H9 (cell line): ENCODE data around the gene PDHX. TPM values are rescaled to one million over a fixed set of nuclear protein-coding genes. Genes with fewer than 3 reads are reported as not detected.

ENCODE experiments used
- DNase-seq: peaks from one replicate; pipeline ENCODE4 v3.0.0-alpha.2; 2017
- H2AFZ ChIP-seq: one replicate; pipeline ENCODE4 v1.6.1; 2013; ENCODE audit warnings: mild to moderate bottlenecking, low read length, control low read depth, moderate library complexity
- H2AK5ac ChIP-seq: 2 replicates; pipeline ENCODE4 v1.6.1; 2013; ENCODE audit warnings: low read length, control low read depth, mixed read lengths; ENCODE audit not compliant: insufficient read length
- H2BK120ac ChIP-seq: one replicate; pipeline ENCODE4 v1.6.1; 2013; ENCODE audit warnings: low read depth, mild to moderate bottlenecking, low read length, control low read depth, inconsistent platforms; ENCODE audit not compliant: poor library complexity, severe bottlenecking
- H2BK12ac ChIP-seq: 2 replicates; pipeline ENCODE4 v1.6.1; 2013; ENCODE audit warnings: low read length, control low read depth, mixed read lengths, low read depth; ENCODE audit not compliant: insufficient read length
- H2BK15ac ChIP-seq: 2 replicates; pipeline ENCODE4 v1.6.1; 2013; ENCODE audit warnings: low read depth, low read length, control low read depth
- H2BK20ac ChIP-seq: one replicate; pipeline ENCODE4 v1.6.1; 2013; ENCODE audit warnings: low read depth, mild to moderate bottlenecking, low read length, control low read depth, inconsistent platforms; ENCODE audit not compliant: poor library complexity, severe bottlenecking
- H2BK5ac ChIP-seq: 2 replicates; pipeline ENCODE4 v1.6.1; 2013; ENCODE audit warnings: low read length, control low read depth, mixed read lengths; ENCODE audit not compliant: insufficient read length
- H3K14ac ChIP-seq: 2 replicates; pipeline ENCODE4 v1.6.1; 2013; ENCODE audit warnings: low read length, control low read depth; ENCODE audit not compliant: insufficient read depth
- H3K18ac ChIP-seq: 2 replicates; pipeline ENCODE4 v1.6.1; 2013; ENCODE audit warnings: low read depth, mild to moderate bottlenecking, mixed read lengths, low read length, control low read depth; ENCODE audit not compliant: insufficient read length
- H3K23ac ChIP-seq: 2 replicates; pipeline ENCODE4 v1.6.1; 2013; ENCODE audit warnings: low read length, control low read depth, mixed read lengths, low read depth; ENCODE audit not compliant: insufficient read length
- H3K23me2 ChIP-seq: 2 replicates; pipeline ENCODE4 v1.6.1; 2013; ENCODE audit warnings: low read depth, mild to moderate bottlenecking, mixed read lengths, low read length, control low read depth; ENCODE audit not compliant: insufficient read length, poor library complexity, severe bottlenecking
- H3K27ac ChIP-seq: 2 replicates; pipeline ENCODE4 v1.5.1; 2013; ENCODE audit warnings: low read length, control low read depth, mixed read lengths, low read depth; ENCODE audit not compliant: insufficient read length
- H3K27me3 ChIP-seq: 2 replicates; pipeline ENCODE4 v1.6.1; 2013; ENCODE audit warnings: low read length, control low read depth, inconsistent platforms; ENCODE audit not compliant: insufficient read depth
- H3K4ac ChIP-seq: 2 replicates; pipeline ENCODE4 v1.6.1; 2013; ENCODE audit warnings: low read depth, mild to moderate bottlenecking, control low read depth, inconsistent platforms, low read length, moderate library complexity
- H3K4me1 ChIP-seq: 2 replicates; pipeline ENCODE4 v1.6.1; 2013; ENCODE audit warnings: low read length, control low read depth, inconsistent platforms; ENCODE audit not compliant: insufficient read depth
- H3K4me2 ChIP-seq: 2 replicates; pipeline ENCODE4 v1.6.1; 2013; ENCODE audit warnings: low read length, control low read depth, mixed read lengths; ENCODE audit not compliant: insufficient read length, insufficient read depth
- H3K56ac ChIP-seq: 2 replicates; pipeline ENCODE4 v1.6.1; 2013; ENCODE audit warnings: low read depth, mild to moderate bottlenecking, mixed read lengths, low read length, control low read depth; ENCODE audit not compliant: insufficient read length
- H3K79me1 ChIP-seq: 2 replicates; pipeline ENCODE4 v1.6.1; 2013; ENCODE audit warnings: low read depth, mild to moderate bottlenecking, moderate library complexity, low read length, control low read depth, inconsistent platforms; ENCODE audit not compliant: insufficient read depth, poor library complexity, severe bottlenecking
- H3K79me2 ChIP-seq: 2 replicates; pipeline ENCODE4 v1.6.1; 2013; ENCODE audit warnings: low read length, control low read depth, inconsistent platforms; ENCODE audit not compliant: insufficient read depth
- H3K9ac ChIP-seq: 2 replicates; pipeline ENCODE4 v1.6.1; 2013; ENCODE audit warnings: low read length, control low read depth, mixed read lengths; ENCODE audit not compliant: insufficient read length; ENCODE audit errors: extremely low read depth
- H3K9me3 ChIP-seq: one replicate; pipeline ENCODE4 v1.6.1; 2013; ENCODE audit warnings: low read depth, low read length, inconsistent platforms; ENCODE audit not compliant: control insufficient read depth
- H3T11ph ChIP-seq: one replicate; pipeline ENCODE4 v1.6.1; 2013; ENCODE audit warnings: mild to moderate bottlenecking, low read length, control low read depth, inconsistent platforms
- H4K20me1 ChIP-seq: one replicate; pipeline ENCODE4 v1.6.1; 2013; ENCODE audit not compliant: control insufficient read depth, insufficient read length, insufficient read depth
- H4K5ac ChIP-seq: 2 replicates; pipeline ENCODE4 v1.6.1; 2013; ENCODE audit warnings: low read depth, mild to moderate bottlenecking, mixed read lengths, low read length, control low read depth; ENCODE audit not compliant: insufficient read length
- H4K8ac ChIP-seq: replicated peaks from 2 replicates; pipeline ENCODE4 v1.6.1; 2013; ENCODE audit warnings: low read length, control low read depth, mixed read lengths, low read depth; ENCODE audit not compliant: insufficient read length
- H4K91ac ChIP-seq: 2 replicates; pipeline ENCODE4 v1.6.1; 2013; ENCODE audit warnings: low read depth, mild to moderate bottlenecking, moderate library complexity, mixed read lengths, low read length, control low read depth; ENCODE audit not compliant: insufficient read length
- H3K27ac Mint-ChIP-seq, 3 experiments: 2 replicates in 2 of 3; 3 replicates in 1 of 3; pipeline ENCODE4 v1.8.0; 2020 to 2021; ENCODE audit warnings: mixed read lengths in 3 of 3, mild to moderate bottlenecking in 1 of 3, moderate library complexity in 1 of 3
- H3K27me3 Mint-ChIP-seq: 2 replicates; pipeline ENCODE4 v1.8.0; 2021; ENCODE audit warnings: low read depth, mild to moderate bottlenecking, moderate library complexity, mixed read lengths
- H3K36me3 Mint-ChIP-seq, 3 experiments: 2 replicates in 2 of 3; 3 replicates in 1 of 3; pipeline ENCODE4 v1.8.0; 2020 to 2021; ENCODE audit warnings: low read depth in 3 of 3, mixed read lengths in 3 of 3; ENCODE audit not compliant: insufficient read depth in 1 of 3
- H3K4me1 Mint-ChIP-seq, 2 experiments: 2 replicates each; pipeline ENCODE4 v1.8.0; 2020; ENCODE audit warnings: mixed read lengths in 2 of 2
- H3K4me3 Mint-ChIP-seq, 2 experiments: 2 replicates in 1 of 2; 3 replicates in 1 of 2; pipeline ENCODE4 v1.8.0; 2020 to 2021; ENCODE audit warnings: mild to moderate bottlenecking in 2 of 2, mixed read lengths in 2 of 2, moderate library complexity in 1 of 2
- H3K9me3 Mint-ChIP-seq, 2 experiments: 2 replicates in 1 of 2; 3 replicates in 1 of 2; pipeline ENCODE4 v1.8.0; 2020; ENCODE audit warnings: mild to moderate bottlenecking in 2 of 2, mixed read lengths in 2 of 2, moderate library complexity in 1 of 2
- CTCF ChIP-seq: fragments of 200-600 bp; sonication (generic); conservative IDR thresholded peaks from 3 replicates; pipeline ENCODE4 v1.8.0; 2021; ENCODE audit warnings: antibody characterized with exemption, mild to moderate bottlenecking
- total RNA-seq: library from RNA; stranded (reverse); gene quantifications from 2 replicates; pipeline ENCODE4 v1.2.1, GENCODE V29; 2021

Gene PDHX
- total RNA-seq, 1 experiment from 2014 or later: 40.1 TPM

DNA sequence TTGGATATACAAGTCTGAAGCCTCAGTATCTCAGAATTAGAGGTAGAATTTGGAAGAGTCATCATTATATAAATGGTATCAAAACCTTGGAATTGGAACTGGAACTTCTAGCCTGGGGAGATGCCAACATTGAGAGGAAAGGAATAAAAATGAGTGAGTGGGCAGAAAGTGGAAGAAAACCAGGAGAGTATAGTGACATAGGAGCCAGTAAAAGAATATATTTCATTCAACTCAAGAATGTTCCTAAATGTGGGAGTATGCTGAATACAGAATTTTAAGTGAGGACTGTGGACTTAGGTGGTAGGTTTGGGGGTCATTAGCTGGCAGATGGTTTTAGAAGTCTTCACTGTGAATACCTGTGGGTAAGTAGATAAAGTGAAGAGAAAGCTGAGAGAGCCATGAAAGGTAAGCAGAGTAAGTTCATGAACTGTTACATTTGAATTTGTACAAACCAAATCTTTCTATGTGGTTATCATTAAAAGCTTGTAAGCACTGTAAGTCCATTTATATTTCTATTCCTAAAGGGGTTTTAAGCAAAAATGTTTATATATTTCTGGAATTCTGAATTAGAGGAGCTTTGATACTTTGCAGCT is 60.2 kb downstream of the PDHX start:
- Mint-ChIP-seq H3K27ac (no peak overlapping the region; a peak in 1 of 7 replicates), H3K4me1 (peaks cover 12 to 19% of the 10 kb centered on the region in 2 experiments)

More for the DNA sequence above, 60.2 kb downstream of the PDHX start:
- no peak overlapping the region for H3T11ph ChIP-seq
- no peak for TF ChIP-seq CTCF
- H3K4me1 ChIP-seq: no peaks in the 10 kb centered on the region
- H2AFZ ChIP-seq: no peak overlapping the region
- H4K91ac ChIP-seq: no peak overlapping the region
- no peak overlapping the region for H3K18ac ChIP-seq
- peaks cover 16 to 35% (median 34%) of the 10 kb centered on the region in 3 experiments for H3K36me3 Mint-ChIP-seq
- no peak overlapping the region for H2BK15ac ChIP-seq
- no peak overlapping the region for H3K14ac ChIP-seq
- no peak overlapping the region for H4K5ac ChIP-seq
- H2BK12ac ChIP-seq: no peak overlapping the region
- H4K20me1 ChIP-seq: no peaks in the 10 kb centered on the region
- peaks cover 0 to 3% of the 10 kb centered on the region in 2 experiments; a peak in 1 of 5 replicates for H3K9me3 Mint-ChIP-seq
- no peak overlapping the region for H2BK20ac ChIP-seq
- H3K27me3 Mint-ChIP-seq: no peaks in the 10 kb centered on the region
- H3K4ac ChIP-seq: no peak overlapping the region
- no peak overlapping the region for H3K9ac ChIP-seq
- H3K79me1 ChIP-seq: no peaks in the 10 kb centered on the region
- no peak overlapping the region for H3K4me3 Mint-ChIP-seq
- no peak for DNase-seq
- H3K27me3 ChIP-seq: no peaks in the 10 kb centered on the region
- no peak overlapping the region for H2AK5ac ChIP-seq
- no peak overlapping the region for H4K8ac ChIP-seq
- no peaks in the 10 kb centered on the region for H3K23me2 ChIP-seq
- no peak overlapping the region for H3K56ac ChIP-seq
- H3K9me3 ChIP-seq: no peaks in the 10 kb centered on the region
- no peak overlapping the region for H2BK5ac ChIP-seq
- H2BK120ac ChIP-seq: no peak overlapping the region
- no peak overlapping the region for H3K23ac ChIP-seq
- no peaks in the 10 kb centered on the region for H3K79me2 ChIP-seq
- H3K4me2 ChIP-seq: no peak overlapping the region
- H3K27ac ChIP-seq: no peak overlapping the region
